Aorta (tissue), 5 donors: ENCODE measurements around the gene CUBN. TPM values are rescaled to one million over a fixed set of nuclear protein-coding genes. Genes with fewer than 3 reads are reported as not detected.

ENCODE experiments used
- ATAC-seq: fragments of 200-7000 bp; cut with Tn5 transposase; one replicate; pipeline ENCODE4 v1.9.1; 2022; ENCODE audit warnings: moderate library complexity; ENCODE audit not compliant: low FRiP score
- DNase-seq, 2 donors: peaks; one replicate each; pipeline ENCODE4 v3.0.0-alpha.2; 2020
- H3K27ac ChIP-seq, 2 donors: one replicate each; pipeline ENCODE4 v1.5.1; 2013; ENCODE audit warnings: low read length in 2 of 2, mild to moderate bottlenecking in 2 of 2, moderate library complexity in 2 of 2, control low read depth in 1 of 2, inconsistent platforms in 1 of 2, low read depth in 1 of 2
- H3K27me3 ChIP-seq, 2 donors: one replicate each; pipeline ENCODE4 v1.6.1; 2013; ENCODE audit warnings: control low read depth in 1 of 2, low read length in 1 of 2, mild to moderate bottlenecking in 1 of 2, moderate library complexity in 1 of 2; ENCODE audit not compliant: insufficient read depth in 2 of 2, control insufficient read depth in 1 of 2
- H3K36me3 ChIP-seq, 2 donors: one replicate each; pipeline ENCODE4 v1.6.1; 2013; ENCODE audit warnings: control low read depth in 1 of 2, low read length in 1 of 2, mild to moderate bottlenecking in 1 of 2; ENCODE audit not compliant: insufficient read depth in 2 of 2, control insufficient read depth in 1 of 2
- H3K4me1 ChIP-seq, 2 donors: one replicate each; pipeline ENCODE4 v1.6.1; 2013; ENCODE audit warnings: low read length in 2 of 2, control low read depth in 1 of 2, mild to moderate bottlenecking in 1 of 2, moderate library complexity in 1 of 2; ENCODE audit not compliant: insufficient read depth in 2 of 2, control insufficient read depth in 1 of 2
- H3K4me3 ChIP-seq, 2 donors: one replicate each; pipeline ENCODE4 v1.5.1; 2013; ENCODE audit warnings: low read length in 2 of 2, control low read depth in 1 of 2, mild to moderate bottlenecking in 1 of 2
- H3K9me3 ChIP-seq: one replicate; pipeline ENCODE4 v1.6.1; 2013; ENCODE audit warnings: mild to moderate bottlenecking, low read length; ENCODE audit not compliant: control insufficient read depth
- WGBS, 2 donors: extraction: QIAGEN DNeasy Blood & Tissue Kit; methylation state at CpG; one replicate each; pipeline ENCODE4 v1.1.7; 2013; 5-methylcytosine and 5-hydroxymethylcytosine counted together
- intact Hi-C, 2 donors: fragments of 100-400 bp; cut with DNase I; formaldehyde crosslinking; loops; one replicate each; pipeline versions ENCODE4 v1.14.2 to v1.15.0; 2022
- polyA plus RNA-seq, 2 donors: library from polyadenylated mRNA; stranded (reverse); fragments of 200-250 nt; gene quantifications; one replicate each; pipeline ENCODE4 v1.2.3, GENCODE V29; 2013
- total RNA-seq, 2 donors: library from RNA; stranded (reverse); fragmentation: NEBNext Ultra II Directional; extraction: Animal tissue kit (Norgen Biotek cat#: 25700); gene quantifications; one replicate each; pipeline ENCODE4 v1.2.1, GENCODE V29; 2021
- donor health status: healthy with polysubstance abuse.
- donor health status: Bipolar disorder and iron deficiency.
- donor health status: DM: no; HTN: no; CAD: no.
- donor health status: DM: no; HTN: no; CAD: no.
- donor health status: DM: yes; HTN: yes; CAD: no.

Gene CUBN
- total and polyA plus RNA-seq, 4 donors: 0.13 to 5.2 (median 2.6) TPM

GRCh38 chr10:16930540-16930939 lies 199.1 kb downstream of the CUBN start:
- no peaks in the 10 kb centered on the region for H3K27me3 ChIP-seq
- WGBS, 2 donors: 94 to 98% methylated on average over 2 of the region's 2 CpGs
- H3K27ac ChIP-seq: no peak overlapping the region
- H3K9me3 ChIP-seq: no peaks in the 10 kb centered on the region
- H3K36me3 ChIP-seq: peaks cover 0 to 2% of the 10 kb centered on the region in 2 donors
- no peak overlapping the region for H3K4me3 ChIP-seq
- no peak for DNase-seq
- intact Hi-C loops: loop anchor here in 1 of 2 donors (10.0 kb wide), 1 partner anchor 66 kb away; no protein-coding TSS in a partner anchor
- H3K4me1 ChIP-seq: peaks cover 0 to 2% of the 10 kb centered on the region in 2 donors
- ATAC-seq: no peak

- no peak overlapping the region for H3K27ac ChIP-seq
- ATAC-seq (no peak), DNase-seq (no peak)
- H3K36me3 ChIP-seq: peaks cover 0 to 2% of the 10 kb centered on the region in 2 donors
- H3K27me3 ChIP-seq: no peaks in the 10 kb centered on the region
- intact Hi-C loops: no loop called here
- 76 to 81% methylated on average over 4 of the region's 4 CpGs for WGBS, 2 donors
- H3K4me3 ChIP-seq: no peak overlapping the region
- H3K4me1 ChIP-seq: no peaks in the 10 kb centered on the region
- no peaks in the 10 kb centered on the region for H3K9me3 ChIP-seq
Observed at GRCh38 chr10:16929069-16929468, 200.5 kb downstream of the CUBN start.

- Histone ChIP-seq H3K4me1 (no peaks in the 10 kb centered on the region), H3K27ac (no peak overlapping the region), H3K27me3 (no peaks in the 10 kb centered on the region), H3K4me3 (no peak overlapping the region), H3K36me3 (no peaks in the 10 kb centered on the region), H3K9me3 (no peaks in the 10 kb centered on the region)
- ATAC-seq (no peak), DNase-seq (no peak)
- 58 to 80% methylated on average over 4 of the region's 4 CpGs for WGBS, 2 donors
- intact Hi-C loops: no loop called here
Observed at GRCh38 chr10:16927546-16927945, 202.1 kb downstream of the CUBN start.

- ATAC-seq (no peak), DNase-seq (no peak)
- no peaks in the 10 kb centered on the region for H3K27me3 ChIP-seq
- H3K9me3 ChIP-seq: no peaks in the 10 kb centered on the region
- whole genome bisulfite sequencing, 2 donors: 94 to 97% methylated on average over 3 of the region's 3 CpGs
- H3K4me1 ChIP-seq: no peaks in the 10 kb centered on the region
- intact Hi-C loops: no loop called here
- no peak overlapping the region for H3K27ac ChIP-seq
- H3K36me3 ChIP-seq: no peaks in the 10 kb centered on the region
- no peak overlapping the region for H3K4me3 ChIP-seq
Observed at GRCh38 chr10:16923726-16924125, 205.9 kb downstream of the CUBN start.

GRCh38 chr10:16923309-16923708 lies 206.3 kb downstream of the CUBN start:
- Histone ChIP-seq H3K27ac (no peak overlapping the region), H3K4me3 (no peak overlapping the region), H3K4me1 (no peaks in the 10 kb centered on the region), H3K36me3 (no peaks in the 10 kb centered on the region), H3K27me3 (no peaks in the 10 kb centered on the region), H3K9me3 (no peaks in the 10 kb centered on the region)
- DNase-seq: no peak
- intact Hi-C loops: no loop called here
- no peak for ATAC-seq
- WGBS, 2 donors: 51 to 54% methylated on average over 2 of the region's 2 CpGs

- DNase-seq (no peak), ATAC-seq (no peak)
- Histone ChIP-seq H3K27ac (no peak overlapping the region), H3K9me3 (no peaks in the 10 kb centered on the region), H3K27me3 (no peaks in the 10 kb centered on the region), H3K36me3 (no peaks in the 10 kb centered on the region), H3K4me3 (no peak overlapping the region), H3K4me1 (no peaks in the 10 kb centered on the region)
- intact Hi-C loops: no loop called here
- 55 to 56% methylated on average over 9 of the region's 9 CpGs for WGBS, 2 donors
Observed at GRCh38 chr10:16919121-16919982, 210.3 kb downstream of the CUBN start.

- Histone ChIP-seq H3K9me3 (no peaks in the 10 kb centered on the region), H3K27ac (no peak overlapping the region), H3K36me3 (no peaks in the 10 kb centered on the region), H3K27me3 (no peaks in the 10 kb centered on the region), H3K4me3 (no peak overlapping the region), H3K4me1 (no peaks in the 10 kb centered on the region)
- ATAC-seq (no peak), DNase-seq (no peak)
- WGBS, 2 donors: 89 to 97% methylated on average over 6 of the region's 6 CpGs
- intact Hi-C loops: no loop called here
Observed at GRCh38 chr10:16916496-16916895, 213.1 kb downstream of the CUBN start.

GRCh38 chr10:16915300-16915699 lies 214.3 kb downstream of the CUBN start:
- Histone ChIP-seq H3K27ac (no peak overlapping the region), H3K27me3 (no peaks in the 10 kb centered on the region), H3K4me3 (no peak overlapping the region), H3K36me3 (no peaks in the 10 kb centered on the region), H3K9me3 (no peaks in the 10 kb centered on the region), H3K4me1 (no peaks in the 10 kb centered on the region)
- no peak for ATAC-seq
- intact Hi-C loops: no loop called here
- no peak for DNase-seq
- WGBS, 2 donors: 70 to 86% methylated on average over 2 of the region's 2 CpGs

- ATAC-seq (no peak), DNase-seq (no peak)
- intact Hi-C loops: no loop called here
- Histone ChIP-seq H3K9me3 (no peaks in the 10 kb centered on the region), H3K36me3 (no peaks in the 10 kb centered on the region), H3K27ac (no peak overlapping the region), H3K4me1 (no peaks in the 10 kb centered on the region), H3K27me3 (no peaks in the 10 kb centered on the region), H3K4me3 (no peak overlapping the region)
- WGBS, 2 donors: 85 to 89% methylated on average over 4 of the region's 4 CpGs
Observed at GRCh38 chr10:16913266-16913665, 216.3 kb downstream of the CUBN start.
